Measurements from ENCODE around the gene PPP1R9A. TPM values are rescaled to one million over a fixed set of nuclear protein-coding genes. Genes with fewer than 3 reads are reported as not detected.

The PPP1R9A gene
- total and polyA plus RNA-seq, 10 of the 15 experiments (the other 5 are each of a cell fraction or from before 2014, with no cell fraction given): 0.04 to 0.12 TPM; not detected in 8

- WGBS (ENCODE audit: insufficient coverage, insufficient replicate concordance, low lambda C conversion rate, missing lambda C conversion rate): 48% methylated on average over 2 of the region's 2 CpGs
- no peaks in the 10 kb centered on the region for H3K9me3 ChIP-seq (replicated peaks; ENCODE audit: control insufficient read depth, insufficient read depth, low read length)
- TF ChIP-seq MEF2B (IDR thresholded peaks at IDR 0.05; ENCODE audit: partially characterized antibody, poor library complexity, severe bottlenecking): no peak
- no peak for TF ChIP-seq EZH2 (IDR thresholded peaks at IDR 0.05; ENCODE audit: borderline replicate concordance, control insufficient read depth, low read depth, low read length)
- TF ChIP-seq RELB (IDR thresholded peaks at IDR 0.05; ENCODE audit: low read depth): peak; percentile 19; the same call in 1 of the 2 replicates
- peak in 1 of 2 experiments; percentile 55; a peak in 2 of 4 replicates for TF ChIP-seq EP300 (IDR thresholded peaks at IDR 0.05; ENCODE audit: borderline replicate concordance in 1 of 2, control insufficient read depth in 1 of 2, low read depth in 2 of 2, low read length in 2 of 2)
- peak; percentile 81 for TF ChIP-seq MTA2 (IDR thresholded peaks at IDR 0.05; ENCODE audit: low read depth)
- no peak for TF ChIP-seq ETV6 (conservative IDR thresholded peaks at IDR 0.05 in 1 of 2, IDR thresholded peaks at IDR 0.05 in 1 of 2; ENCODE audit: borderline replicate concordance in 1 of 2, low read depth in 1 of 2)
- TF ChIP-seq HDAC6 (IDR thresholded peaks at IDR 0.05; ENCODE audit: unreplicated experiment): no peak
- no peak for TF ChIP-seq TARDBP (IDR thresholded peaks at IDR 0.05; ENCODE audit: borderline replicate concordance)
- peak; percentile 70; the same call in 1 of the 2 replicates for TF ChIP-seq SPI1 (IDR thresholded peaks at IDR 0.05; ENCODE audit: borderline replicate concordance, insufficient read depth, low read depth, low read length)
- TF ChIP-seq EGR1 (IDR thresholded peaks at IDR 0.05; ENCODE audit: borderline replicate concordance in 1 of 2, low read depth in 2 of 2, low read length in 2 of 2): no peak
- TF ChIP-seq USF1 (IDR thresholded peaks at IDR 0.05; ENCODE audit: borderline replicate concordance, extremely low read length, insufficient read depth, low read depth, low read length): no peak
- peak; percentile 68 for TF ChIP-seq ZNF24 (IDR thresholded peaks at IDR 0.05)
- 0 out of 2 replicates have a peak, but pooled peaks have one; percentile 24 for TF ChIP-seq ATF7 (IDR thresholded peaks at IDR 0.05; ENCODE audit: low read depth)
- no peak for TF ChIP-seq CBFB (IDR thresholded peaks at IDR 0.05; ENCODE audit: low read depth)
- no peak for TF ChIP-seq HDGF (IDR thresholded peaks at IDR 0.05)
- TF ChIP-seq IKZF2 (IDR thresholded peaks at IDR 0.05): peak; percentile 73 to 74; a peak in 2 of 4 replicates
- TF ChIP-seq POLR2AphosphoS5 (IDR thresholded peaks at IDR 0.05; ENCODE audit: low read length): no peak
- no peak for TF ChIP-seq ZBTB11 (CRISPR knock-in tag; IDR thresholded peaks at IDR 0.05)
Measured at GRCh38 chr7:95316588-95316987, 409.2 kb downstream of the PPP1R9A start.

More at GRCh38 chr7:95316588-95316987, 409.2 kb downstream of the PPP1R9A start:
- peak; percentile 62 for FAIRE-seq
- SMC1A ChIA-PET (ENCODE audit: uncharacterized antibody, unreplicated experiment): interaction anchor here (0.6 to 1.9 kb wide), 14 partner anchors 14 to 212 kb away, joined by 3 to 9 read pairs (median 4); no protein-coding TSS in a partner anchor
- Histone ChIP-seq H4K20me1 (ENCODE audit: control insufficient read depth, insufficient read depth) (no peaks in the 10 kb centered on the region), H3K79me2 (ENCODE audit: control insufficient read depth, insufficient read depth, low read length) (no peaks in the 10 kb centered on the region), H3K27me3 (replicated peaks in 1 of 2; ENCODE audit: control insufficient read depth in 2 of 2, insufficient read depth in 2 of 2, low read length in 1 of 2) (no peaks in the 10 kb centered on the region), H3K4me1 (ENCODE audit: control insufficient read depth, insufficient read depth, low read length) (no peaks in the 10 kb centered on the region), H3K36me3 (ENCODE audit: control insufficient read depth in 2 of 2, insufficient read depth in 2 of 2, low read length in 1 of 2) (no peaks in the 10 kb centered on the region), H2AFZ (ENCODE audit: control insufficient read depth, low read depth, low read length) (no peak overlapping the region), H3K27ac (ENCODE audit: control insufficient read depth, insufficient read depth) (no peak overlapping the region), H3K9ac (ENCODE audit: control insufficient read depth, insufficient read depth, low read length) (no peak overlapping the region), H3K4me2 (ENCODE audit: control insufficient read depth, insufficient read depth) (no peak overlapping the region), H3K4me3 (no peak overlapping the region)
- CTCF ChIA-PET: interaction anchor here (1.1 to 1.4 kb wide), 2 partner anchors 47 to 70 kb away, joined by 3 to 6 read pairs; no protein-coding TSS in a partner anchor
- peak; percentile 95 for ATAC-seq
- RAD21 ChIA-PET (ENCODE audit: unreplicated experiment): interaction anchor here (0.9 to 2.0 kb wide), 3 partner anchors 14 to 70 kb away, joined by 3 to 8 read pairs (median 3); no protein-coding TSS in a partner anchor
- in situ Hi-C loops (cut with MboI) (no loop called here), intact Hi-C loops (cut with micrococcal nuclease; ENCODE audit: unreplicated experiment) (loop anchor here (5.0 kb wide), 1 partner anchor 161 kb away; no protein-coding TSS in a partner anchor)
- DNase-seq (ENCODE audit: low read depth, low spot score): peak; percentile 8
- no TSS peak for BruUV-seq (replicated peaks)
- POLR2A ChIA-PET: no interaction called here

All from GM12878 (cell line).